Measurements from ENCODE around the gene TOMM40. TPM values are rescaled to one million over a fixed set of nuclear protein-coding genes. Genes with fewer than 3 reads are reported as not detected.
"Not testable (repeated sequence)": the region's sequence is repeated elsewhere in the genome, so short reads cannot be mapped to it uniquely, and the experiment has no call there.

TOMM40 gene
- total RNA-seq, 1 experiment from 2014 or later: 265 TPM

- peaks cover 3% of the 10 kb centered on the region for H3K36me3 ChIP-seq
- no peaks in the 10 kb centered on the region for H3K27me3 ChIP-seq
- DNase-seq: no peak
- no peaks in the 10 kb centered on the region for H3K9me3 ChIP-seq
- no peak overlapping the region for H3K4me3 ChIP-seq
Observed at GRCh38 chr19:44886141-44886540, 4.9 kb upstream of the TOMM40 start.

DNA sequence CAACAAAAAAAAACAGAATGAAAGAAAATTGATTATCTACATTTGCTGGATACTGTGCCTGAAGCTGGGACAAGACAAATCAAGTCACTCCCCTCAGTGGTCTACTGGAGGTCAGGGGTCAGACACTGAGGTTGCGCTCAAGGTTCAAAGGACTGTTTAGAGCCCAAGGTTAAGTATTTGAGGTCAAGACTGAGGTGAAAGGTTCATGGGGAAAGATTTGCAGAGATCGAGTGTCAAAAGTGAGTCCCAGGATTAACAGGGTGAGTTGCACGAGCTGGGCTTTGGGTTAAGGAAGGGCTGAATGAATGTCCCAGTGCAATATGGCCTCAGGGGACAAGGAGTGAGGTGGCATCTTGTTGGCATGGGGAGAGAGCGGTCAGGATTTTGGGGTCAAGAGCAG, 3.4 kb upstream of the TOMM40 start:
- H3K9me3 ChIP-seq: no peaks in the 10 kb centered on the region
- no peak for DNase-seq
- H3K27me3 ChIP-seq: no peaks in the 10 kb centered on the region
- peaks cover 15% of the 10 kb centered on the region for H3K36me3 ChIP-seq
- H3K4me3 ChIP-seq: no peak overlapping the region

DNA sequence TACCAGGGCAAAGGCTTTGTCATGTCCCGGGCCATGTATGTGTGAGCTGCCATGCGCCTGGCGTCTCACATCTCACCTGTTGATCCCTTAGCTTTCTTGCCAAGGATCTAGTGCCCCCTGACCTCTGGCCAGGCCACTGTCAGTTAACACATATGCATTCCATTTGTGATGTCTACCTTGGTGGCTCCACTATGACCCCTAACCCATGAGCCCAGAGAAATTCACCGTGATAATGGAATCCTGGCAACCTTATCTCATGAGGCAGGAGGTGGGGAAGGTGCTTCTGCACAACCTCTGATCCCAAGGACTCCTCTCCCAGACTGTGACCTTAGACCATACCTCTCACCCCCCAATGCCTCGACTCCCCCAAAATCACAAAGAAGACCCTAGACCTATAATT, 2.7 kb upstream of the TOMM40 start:
- peaks cover 22% of the 10 kb centered on the region for H3K36me3 ChIP-seq
- not testable (repeated sequence) for H3K27me3 ChIP-seq, DNase-seq, H3K9me3 ChIP-seq, H3K4me3 ChIP-seq

GRCh38 chr19:44889830-44890365, 1.2 kb upstream of the TOMM40 start:
- peaks cover 38% of the 10 kb centered on the region for H3K36me3 ChIP-seq
- no peak for DNase-seq
- no peaks in the 10 kb centered on the region for H3K9me3 ChIP-seq
- no peaks in the 10 kb centered on the region for H3K27me3 ChIP-seq
- peak overlapping the region; percentile 51 for H3K4me3 ChIP-seq

DNA sequence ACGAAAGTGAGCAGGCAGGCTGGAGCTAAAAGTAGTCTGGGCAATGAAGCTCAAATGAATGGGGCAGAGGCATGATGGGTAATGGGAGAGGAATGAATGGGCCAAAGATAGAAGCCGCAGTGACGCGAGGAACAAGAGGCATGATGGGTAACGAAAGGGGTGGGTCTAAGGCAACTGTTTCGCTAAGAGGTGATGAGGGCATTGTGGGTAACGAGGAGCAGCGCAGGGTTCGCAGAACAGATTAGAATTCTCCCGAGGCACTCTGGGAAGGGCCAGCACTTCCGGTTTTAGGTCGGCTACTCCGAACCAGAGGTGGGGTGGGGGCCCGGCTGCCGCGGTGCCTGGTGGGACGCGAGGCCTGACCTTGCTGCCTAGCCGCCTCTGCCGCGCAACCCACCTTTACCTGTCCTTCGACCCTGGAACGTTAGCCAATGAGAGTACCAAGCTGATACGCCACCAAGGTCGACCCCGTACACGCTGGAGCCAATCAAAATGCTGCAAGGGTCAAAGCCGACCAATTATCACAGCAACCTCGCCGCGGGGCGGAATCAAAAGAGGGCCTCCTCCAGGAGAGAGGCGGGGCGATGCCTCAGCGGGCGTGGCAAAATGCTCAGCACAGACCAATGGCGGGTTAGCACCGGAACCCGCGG, 563 bp upstream of the TOMM40 start:
- Histone ChIP-seq H3K4me3 (peak overlapping the region; percentile 51), H3K9me3 (no peaks in the 10 kb centered on the region), H3K27me3 (no peaks in the 10 kb centered on the region), H3K36me3 (peaks cover 43% of the 10 kb centered on the region)
- peak; percentile 100 for DNase-seq

DNA sequence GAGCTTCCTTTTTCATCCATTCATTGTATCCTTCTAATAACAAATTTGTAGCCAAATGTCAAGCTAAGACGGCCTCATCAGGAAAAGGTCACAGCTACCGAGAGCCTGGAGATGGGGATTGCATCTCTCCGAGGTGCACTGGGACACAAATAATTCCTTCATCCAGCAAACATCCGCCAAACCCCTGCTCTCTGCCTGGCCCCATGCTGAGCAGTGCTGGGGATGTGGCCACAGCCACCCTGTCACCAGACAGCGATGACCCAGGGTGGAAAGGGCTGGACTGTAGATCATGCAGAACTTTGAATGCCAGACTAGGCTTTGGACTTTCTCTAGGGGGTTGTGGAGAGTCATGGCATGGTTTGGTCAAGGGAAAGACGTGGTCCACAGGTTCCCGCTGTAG, 1.9 kb downstream of the TOMM40 start:
- Histone ChIP-seq H3K36me3 (peaks cover 63% of the 10 kb centered on the region), H3K4me3 (peak overlapping the region; percentile 91), H3K27me3 (no peaks in the 10 kb centered on the region), H3K9me3 (no peaks in the 10 kb centered on the region)
- DNase-seq: no peak

- Histone ChIP-seq H3K27me3 (no peaks in the 10 kb centered on the region), H3K36me3 (peaks cover 68% of the 10 kb centered on the region), H3K9me3 (no peaks in the 10 kb centered on the region), H3K4me3 (no peak overlapping the region; the same call in 1 of the 2 replicates)
- no peak for DNase-seq
Observed at GRCh38 chr19:44893332-44894051, 2.4 kb downstream of the TOMM40 start.

- no peak for DNase-seq
- H3K4me3 ChIP-seq: no peak overlapping the region
- peaks cover 73% of the 10 kb centered on the region for H3K36me3 ChIP-seq
- H3K27me3 ChIP-seq: no peaks in the 10 kb centered on the region
- H3K9me3 ChIP-seq: no peaks in the 10 kb centered on the region
Observed at GRCh38 chr19:44894052-44894400, 3.0 kb downstream of the TOMM40 start.

- Histone ChIP-seq H3K4me3 (no peak overlapping the region), H3K36me3 (peaks cover 79% of the 10 kb centered on the region), H3K9me3 (no peaks in the 10 kb centered on the region), H3K27me3 (no peaks in the 10 kb centered on the region)
- DNase-seq: no peak
Observed at GRCh38 chr19:44894946-44895345, 3.9 kb downstream of the TOMM40 start.

DNA sequence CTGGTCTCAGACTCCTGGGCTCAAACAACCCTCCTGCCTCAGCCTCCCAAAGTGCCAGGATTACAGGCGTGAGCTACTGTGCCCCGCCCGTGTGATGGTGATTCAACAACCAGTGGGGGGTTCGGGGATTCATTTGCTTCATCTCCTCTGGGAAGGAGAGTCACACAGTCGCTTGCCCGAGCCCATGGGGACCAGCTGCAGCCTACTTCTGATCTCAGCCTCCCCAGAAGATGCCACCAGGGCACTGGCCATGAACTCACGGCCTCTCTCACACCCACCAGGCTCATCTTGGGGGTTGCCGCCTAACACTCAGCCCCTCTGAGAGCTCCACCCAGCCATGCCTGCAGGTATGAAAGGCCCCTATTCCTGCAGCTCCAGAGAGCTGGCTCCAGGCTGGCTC, 6.8 kb downstream of the TOMM40 start:
- no peak for DNase-seq
- no peaks in the 10 kb centered on the region for H3K27me3 ChIP-seq
- H3K36me3 ChIP-seq: peaks cover 94% of the 10 kb centered on the region
- H3K9me3 ChIP-seq: no peaks in the 10 kb centered on the region
- no peak overlapping the region for H3K4me3 ChIP-seq

DNA sequence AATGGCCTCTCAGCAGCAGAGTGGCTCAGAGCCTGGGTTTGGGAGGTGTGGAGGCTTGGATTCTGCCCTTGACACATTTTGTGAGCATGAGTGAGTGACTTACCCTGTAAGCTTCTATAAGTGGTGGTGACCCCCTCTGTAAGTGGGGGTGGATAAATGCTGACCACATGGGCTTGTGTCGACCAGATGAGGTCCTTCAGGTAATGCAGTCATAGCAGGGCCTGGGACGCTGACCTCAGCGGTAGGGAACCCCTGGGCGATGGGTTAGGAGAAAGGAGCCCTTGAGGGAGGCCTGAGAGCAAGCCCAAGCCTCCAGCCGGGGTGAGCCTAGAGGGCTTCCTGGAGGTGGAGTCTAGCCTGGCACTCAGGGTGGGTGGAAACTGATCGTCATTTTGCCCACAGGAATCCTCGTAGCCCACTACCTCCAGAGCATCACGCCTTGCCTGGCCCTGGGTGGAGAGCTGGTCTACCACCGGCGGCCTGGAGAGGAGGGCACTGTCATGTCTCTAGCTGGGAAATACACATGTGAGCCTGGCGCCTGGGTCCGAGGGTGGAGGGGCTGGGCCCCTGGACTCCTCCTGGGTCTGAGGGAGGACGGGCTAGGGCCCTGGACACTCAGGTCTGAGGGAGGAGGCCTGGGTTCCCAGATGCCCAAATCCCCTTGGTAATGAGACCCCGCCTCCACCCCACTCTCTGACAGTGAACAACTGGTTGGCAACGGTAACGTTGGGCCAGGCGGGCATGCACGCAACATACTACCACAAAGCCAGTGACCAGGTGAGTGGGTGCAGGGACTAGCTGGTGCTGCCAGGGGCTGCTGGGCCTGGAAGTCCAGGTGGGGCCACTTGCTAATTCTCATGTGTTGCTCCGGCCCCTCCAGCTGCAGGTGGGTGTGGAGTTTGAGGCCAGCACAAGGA, 9.5 kb downstream of the TOMM40 start:
- peaks cover 2% of the 10 kb centered on the region; the same call in 1 of the 2 replicates for H3K27me3 ChIP-seq
- no peak for DNase-seq
- no peaks in the 10 kb centered on the region for H3K9me3 ChIP-seq
- peaks cover 78% of the 10 kb centered on the region for H3K36me3 ChIP-seq
- no peak overlapping the region for H3K4me3 ChIP-seq

GRCh38 chr19:44903216-44903601, 12.2 kb downstream of the TOMM40 start:
- H3K4me3 ChIP-seq: no peak overlapping the region
- H3K27me3 ChIP-seq: peaks cover 2% of the 10 kb centered on the region; the same call in 1 of the 2 replicates
- no peak for DNase-seq
- H3K36me3 ChIP-seq: peaks cover 53% of the 10 kb centered on the region
- H3K9me3 ChIP-seq: no peaks in the 10 kb centered on the region

DNA sequence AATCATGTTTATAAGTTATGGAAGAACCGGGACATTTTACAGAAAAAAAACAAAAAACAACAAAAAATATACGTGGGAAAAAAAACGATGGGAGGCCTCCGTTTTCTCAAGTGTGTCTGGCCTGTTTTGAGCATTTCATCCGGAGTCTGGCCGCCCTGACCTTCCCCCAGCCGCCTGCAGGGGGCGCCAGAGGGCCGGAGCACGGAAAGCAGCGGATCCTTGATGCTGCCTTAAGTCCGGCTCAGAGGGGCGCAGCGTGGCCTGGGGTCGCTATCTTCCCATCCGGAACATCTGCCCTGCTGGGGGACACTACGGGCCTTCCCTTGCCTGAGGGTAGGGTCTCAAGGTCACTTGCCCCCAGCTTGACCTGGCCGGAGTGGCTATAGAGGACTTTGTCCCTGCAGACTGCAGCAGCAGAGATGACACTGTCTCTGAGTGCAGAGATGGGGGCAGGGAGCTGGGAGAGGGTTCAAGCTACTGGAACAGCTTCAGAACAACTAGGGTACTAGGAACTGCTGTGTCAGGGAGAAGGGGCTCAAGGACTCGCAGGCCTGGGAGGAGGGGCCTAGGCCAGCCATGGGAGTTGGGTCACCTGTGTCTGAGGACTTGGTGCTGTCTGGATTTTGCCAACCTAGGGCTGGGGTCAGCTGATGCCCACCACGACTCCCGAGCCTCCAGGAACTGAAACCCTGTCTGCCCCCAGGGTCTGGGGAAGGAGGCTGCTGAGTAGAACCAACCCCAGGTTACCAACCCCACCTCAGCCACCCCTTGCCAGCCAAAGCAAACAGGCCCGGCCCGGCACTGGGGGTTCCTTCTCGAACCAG, 12.8 kb downstream of the TOMM40 start:
- H3K9me3 ChIP-seq: no peaks in the 10 kb centered on the region
- H3K27me3 ChIP-seq: peaks cover 2% of the 10 kb centered on the region; the same call in 1 of the 2 replicates
- peaks cover 48% of the 10 kb centered on the region for H3K36me3 ChIP-seq

GRCh38 chr19:44904426-44904994, 13.5 kb downstream of the TOMM40 start:
- Histone ChIP-seq H3K27me3 (peaks cover 2% of the 10 kb centered on the region; the same call in 1 of the 2 replicates), H3K9me3 (no peaks in the 10 kb centered on the region), H3K4me3 (no peak overlapping the region), H3K36me3 (peaks cover 43% of the 10 kb centered on the region)
- no peak for DNase-seq

More for the DNA sequence above, 12.8 kb downstream of the TOMM40 start:
- DNase-seq: peak; percentile 49
- H3K4me3 ChIP-seq: no peak overlapping the region

DNA sequence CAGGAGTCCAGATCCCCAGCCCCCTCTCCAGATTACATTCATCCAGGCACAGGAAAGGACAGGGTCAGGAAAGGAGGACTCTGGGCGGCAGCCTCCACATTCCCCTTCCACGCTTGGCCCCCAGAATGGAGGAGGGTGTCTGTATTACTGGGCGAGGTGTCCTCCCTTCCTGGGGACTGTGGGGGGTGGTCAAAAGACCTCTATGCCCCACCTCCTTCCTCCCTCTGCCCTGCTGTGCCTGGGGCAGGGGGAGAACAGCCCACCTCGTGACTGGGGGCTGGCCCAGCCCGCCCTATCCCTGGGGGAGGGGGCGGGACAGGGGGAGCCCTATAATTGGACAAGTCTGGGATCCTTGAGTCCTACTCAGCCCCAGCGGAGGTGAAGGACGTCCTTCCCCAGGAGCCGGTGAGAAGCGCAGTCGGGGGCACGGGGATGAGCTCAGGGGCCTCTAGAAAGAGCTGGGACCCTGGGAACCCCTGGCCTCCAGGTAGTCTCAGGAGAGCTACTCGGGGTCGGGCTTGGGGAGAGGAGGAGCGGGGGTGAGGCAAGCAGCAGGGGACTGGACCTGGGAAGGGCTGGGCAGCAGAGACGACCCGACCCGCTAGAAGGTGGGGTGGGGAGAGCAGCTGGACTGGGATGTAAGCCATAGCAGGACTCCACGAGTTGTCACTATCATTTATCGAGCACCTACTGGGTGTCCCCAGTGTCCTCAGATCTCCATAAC, 14.5 kb downstream of the TOMM40 start, which contains the start of gene APOE:
TSS of gene APOE (plus strand) at position 360 of the 724 bp plus-strand sequence. CDS start 829 bp downstream, outside the sequence.
- no peak for DNase-seq
- Histone ChIP-seq H3K36me3 (peaks cover 34% of the 10 kb centered on the region), H3K4me3 (no peak within 1 kb of the TSS)

More for the DNA sequence above, 14.5 kb downstream of the TOMM40 start, which contains the start of gene APOE:
- H3K27me3 ChIP-seq: peaks cover 2% of the 10 kb centered on the region; the same call in 1 of the 2 replicates
- no peaks in the 10 kb centered on the region for H3K9me3 ChIP-seq

Data from MG63 (cell line).